Keratinocyte (primary cell): Measurements from ENCODE around the gene ZG16B.

Source experiments
- EZH2 ChIP-seq: IDR thresholded peaks from one replicate; pipeline ENCODE4 v1.6.1; 2012; ENCODE audit warnings: inconsistent platforms, mild to moderate bottlenecking, low read length, moderate library complexity
- TF ChIP-seq, protein P1 (sequence below), 3 experiments: IDR thresholded peaks in 1 of 3; conservative IDR thresholded peaks in 1 of 3; optimal IDR thresholded peaks in 1 of 3; 2 replicates in 2 of 3; 3 replicates in 1 of 3; pipeline versions ENCODE3 to v1.5.1; 2011; ENCODE audit warnings: low read length in 3 of 3, mild to moderate bottlenecking in 3 of 3, moderate library complexity in 2 of 3, control low read depth in 1 of 3, inconsistent platforms in 1 of 3; ENCODE audit not compliant: insufficient read depth in 2 of 3; ENCODE audit errors: extremely low read depth in 1 of 3

DNA sequence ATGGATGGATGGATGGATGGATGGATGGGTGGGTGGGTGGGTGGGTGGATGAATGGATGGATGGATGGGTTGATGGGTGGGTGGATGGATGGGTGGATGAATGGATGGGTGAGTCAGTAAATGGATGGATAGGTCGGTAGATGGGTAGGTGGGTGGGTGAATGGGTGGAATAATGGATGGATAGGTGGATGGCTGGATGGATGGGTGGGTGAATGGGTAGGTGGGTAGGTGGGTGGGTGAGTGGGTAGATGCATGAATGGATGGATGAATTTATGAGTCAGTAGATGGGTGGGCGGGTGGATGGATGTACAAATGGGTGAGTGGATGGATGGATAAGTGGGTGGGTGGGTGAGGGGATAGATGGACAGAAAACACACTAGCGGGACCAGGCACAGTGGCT lies 4.9 kb downstream of the ZG16B start:
- TF ChIP-seq, protein P1, sequence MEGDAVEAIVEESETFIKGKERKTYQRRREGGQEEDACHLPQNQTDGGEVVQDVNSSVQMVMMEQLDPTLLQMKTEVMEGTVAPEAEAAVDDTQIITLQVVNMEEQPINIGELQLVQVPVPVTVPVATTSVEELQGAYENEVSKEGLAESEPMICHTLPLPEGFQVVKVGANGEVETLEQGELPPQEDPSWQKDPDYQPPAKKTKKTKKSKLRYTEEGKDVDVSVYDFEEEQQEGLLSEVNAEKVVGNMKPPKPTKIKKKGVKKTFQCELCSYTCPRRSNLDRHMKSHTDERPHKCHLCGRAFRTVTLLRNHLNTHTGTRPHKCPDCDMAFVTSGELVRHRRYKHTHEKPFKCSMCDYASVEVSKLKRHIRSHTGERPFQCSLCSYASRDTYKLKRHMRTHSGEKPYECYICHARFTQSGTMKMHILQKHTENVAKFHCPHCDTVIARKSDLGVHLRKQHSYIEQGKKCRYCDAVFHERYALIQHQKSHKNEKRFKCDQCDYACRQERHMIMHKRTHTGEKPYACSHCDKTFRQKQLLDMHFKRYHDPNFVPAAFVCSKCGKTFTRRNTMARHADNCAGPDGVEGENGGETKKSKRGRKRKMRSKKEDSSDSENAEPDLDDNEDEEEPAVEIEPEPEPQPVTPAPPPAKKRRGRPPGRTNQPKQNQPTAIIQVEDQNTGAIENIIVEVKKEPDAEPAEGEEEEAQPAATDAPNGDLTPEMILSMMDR (optimal IDR thresholded peaks at IDR 0.05 in 1 of 3, IDR thresholded peaks at IDR 0.05 in 1 of 3, conservative IDR thresholded peaks at IDR 0.05 in 1 of 3; ENCODE audit: extremely low read depth in 1 of 3, insufficient read depth in 2 of 3, low read length in 3 of 3) = no peak
- TF ChIP-seq EZH2 = no peak
